ENCODE results near the gene NPEPPS. TPM values are rescaled to one million over a fixed set of nuclear protein-coding genes. Genes with fewer than 3 reads are reported as not detected.
A peak's percentile ranks its signal among the peaks of the same experiment; 100 is the strongest.

Gene NPEPPS
- total RNA-seq, 1 experiment from 2014 or later: 36.0 TPM

- Histone ChIP-seq H3K36me3 (replicated peaks; ENCODE audit: control insufficient read depth, insufficient read depth, low read length) (peaks cover 10% of the 10 kb centered on the region), H3K27me3 (ENCODE audit: control insufficient read depth, insufficient read depth, low read length) (no peaks in the 10 kb centered on the region), H3K4me3 (ENCODE audit: insufficient read depth, low read depth, low read length) (no peak overlapping the region)
- DNase-seq: no peak
Observed at GRCh38 chr17:47605011-47605410, 74.1 kb downstream of the NPEPPS start.

GRCh38 chr17:47607481-47607880 is 76.6 kb downstream of the NPEPPS start:
- Histone ChIP-seq H3K36me3 (replicated peaks; ENCODE audit: control insufficient read depth, insufficient read depth, low read length) (peaks cover 10% of the 10 kb centered on the region), H3K27me3 (ENCODE audit: control insufficient read depth, insufficient read depth, low read length) (no peaks in the 10 kb centered on the region), H3K4me3 (ENCODE audit: insufficient read depth, low read depth, low read length) (no peak overlapping the region)
- DNase-seq: no peak

- H3K4me3 ChIP-seq (ENCODE audit: insufficient read depth, low read depth, low read length): no peak overlapping the region
- no peaks in the 10 kb centered on the region for H3K27me3 ChIP-seq (ENCODE audit: control insufficient read depth, insufficient read depth, low read length)
- H3K36me3 ChIP-seq (replicated peaks; ENCODE audit: control insufficient read depth, insufficient read depth, low read length): peaks cover 11% of the 10 kb centered on the region
- no peak for DNase-seq
Observed at GRCh38 chr17:47611372-47612350, 80.8 kb downstream of the NPEPPS start.

- peak; percentile 41 for DNase-seq
- Histone ChIP-seq H3K4me3 (ENCODE audit: insufficient read depth, low read depth, low read length) (no peak overlapping the region), H3K36me3 (replicated peaks; ENCODE audit: control insufficient read depth, insufficient read depth, low read length) (peaks cover 21% of the 10 kb centered on the region), H3K27me3 (ENCODE audit: control insufficient read depth, insufficient read depth, low read length) (no peaks in the 10 kb centered on the region)
Observed at GRCh38 chr17:47615766-47616424, 85.0 kb downstream of the NPEPPS start.

GRCh38 chr17:47618410-47618809 is 87.5 kb downstream of the NPEPPS start:
- H3K36me3 ChIP-seq (replicated peaks; ENCODE audit: control insufficient read depth, insufficient read depth, low read length): peaks cover 22% of the 10 kb centered on the region
- peak; percentile 27 for DNase-seq
- H3K4me3 ChIP-seq (ENCODE audit: insufficient read depth, low read depth, low read length): no peak overlapping the region
- H3K27me3 ChIP-seq (ENCODE audit: control insufficient read depth, insufficient read depth, low read length): no peaks in the 10 kb centered on the region

GRCh38 chr17:47620503-47621245 is 89.8 kb downstream of the NPEPPS start:
- Histone ChIP-seq H3K36me3 (replicated peaks; ENCODE audit: control insufficient read depth, insufficient read depth, low read length) (peaks cover 16% of the 10 kb centered on the region), H3K4me3 (ENCODE audit: insufficient read depth, low read depth, low read length) (no peak overlapping the region)
- no peak for DNase-seq

GRCh38 chr17:47621293-47622179 is 90.6 kb downstream of the NPEPPS start:
- Histone ChIP-seq H3K36me3 (replicated peaks; ENCODE audit: control insufficient read depth, insufficient read depth, low read length) (peaks cover 16% of the 10 kb centered on the region), H3K27me3 (ENCODE audit: control insufficient read depth, insufficient read depth, low read length) (no peaks in the 10 kb centered on the region)
- peak; percentile 58 for DNase-seq

More at GRCh38 chr17:47620503-47621245, 89.8 kb downstream of the NPEPPS start:
- no peaks in the 10 kb centered on the region for H3K27me3 ChIP-seq (ENCODE audit: control insufficient read depth, insufficient read depth, low read length)

GRCh38 chr17:47622180-47622549 is 91.3 kb downstream of the NPEPPS start:
- H3K36me3 ChIP-seq (replicated peaks; ENCODE audit: control insufficient read depth, insufficient read depth, low read length): peaks cover 15% of the 10 kb centered on the region

More at GRCh38 chr17:47621293-47622179, 90.6 kb downstream of the NPEPPS start:
- no peak overlapping the region for H3K4me3 ChIP-seq (ENCODE audit: insufficient read depth, low read depth, low read length)

GRCh38 chr17:47624727-47625068 is 93.8 kb downstream of the NPEPPS start:
- H3K4me3 ChIP-seq (ENCODE audit: insufficient read depth, low read depth, low read length): no peak overlapping the region
- no peaks in the 10 kb centered on the region for H3K27me3 ChIP-seq (ENCODE audit: control insufficient read depth, insufficient read depth, low read length)
- peaks cover 5% of the 10 kb centered on the region; the same call in 1 of the 2 replicates for H3K36me3 ChIP-seq (replicated peaks; ENCODE audit: control insufficient read depth, insufficient read depth, low read length)
- no peak for DNase-seq

More at GRCh38 chr17:47622180-47622549, 91.3 kb downstream of the NPEPPS start:
- DNase-seq: no peak
- no peaks in the 10 kb centered on the region for H3K27me3 ChIP-seq (ENCODE audit: control insufficient read depth, insufficient read depth, low read length)
- H3K4me3 ChIP-seq (ENCODE audit: insufficient read depth, low read depth, low read length): no peak overlapping the region

GRCh38 chr17:47628014-47628566 is 97.2 kb downstream of the NPEPPS start:
- Histone ChIP-seq H3K27me3 (ENCODE audit: control insufficient read depth, insufficient read depth, low read length) (no peaks in the 10 kb centered on the region), H3K36me3 (replicated peaks; ENCODE audit: control insufficient read depth, insufficient read depth, low read length) (no peaks in the 10 kb centered on the region; the same call in 1 of the 2 replicates), H3K4me3 (ENCODE audit: insufficient read depth, low read depth, low read length) (no peak overlapping the region)
- no peak for DNase-seq

- no peak for DNase-seq
- Histone ChIP-seq H3K27me3 (ENCODE audit: control insufficient read depth, insufficient read depth, low read length) (no peaks in the 10 kb centered on the region), H3K36me3 (replicated peaks; ENCODE audit: control insufficient read depth, insufficient read depth, low read length) (no peaks in the 10 kb centered on the region; the same call in none of the 2 replicates), H3K4me3 (ENCODE audit: insufficient read depth, low read depth, low read length) (no peak overlapping the region)
Observed at GRCh38 chr17:47629826-47630225, 98.9 kb downstream of the NPEPPS start.

- no peaks in the 10 kb centered on the region; the same call in none of the 2 replicates for H3K36me3 ChIP-seq (replicated peaks; ENCODE audit: control insufficient read depth, insufficient read depth, low read length)
- H3K27me3 ChIP-seq (ENCODE audit: control insufficient read depth, insufficient read depth, low read length): no peaks in the 10 kb centered on the region
- no peak overlapping the region for H3K4me3 ChIP-seq (ENCODE audit: insufficient read depth, low read depth, low read length)
- DNase-seq: no peak
Observed at GRCh38 chr17:47630614-47631013, 99.7 kb downstream of the NPEPPS start.

- no peak overlapping the region for H3K4me3 ChIP-seq (ENCODE audit: insufficient read depth, low read depth, low read length)
- H3K36me3 ChIP-seq (replicated peaks; ENCODE audit: control insufficient read depth, insufficient read depth, low read length): no peaks in the 10 kb centered on the region; the same call in none of the 2 replicates
- no peak for DNase-seq
- H3K27me3 ChIP-seq (ENCODE audit: control insufficient read depth, insufficient read depth, low read length): no peaks in the 10 kb centered on the region
Observed at GRCh38 chr17:47632991-47633390, 102.1 kb downstream of the NPEPPS start.
